T-cell (primary cell): ENCODE results near the gene SSBP4. TPM values are rescaled to one million over a fixed set of nuclear protein-coding genes. Genes with fewer than 3 reads are reported as not detected.

Experiments
- ATAC-seq, 4 experiments: fragments of 200-7000 bp in 3 of 4; fragments of 150-1000 bp in 1 of 4; cut with Tn5 transposase; replicated peaks in 1 of 4; 1 replicate in 3 of 4; 2 replicates in 1 of 4; pipeline ENCODE4 v1.10.0; 2021; ENCODE audit warnings: moderate library complexity in 3 of 4, mild to moderate bottlenecking in 2 of 4, moderate number of reproducible peaks in 1 of 4
- CTCF ChIA-PET, 2 donors: fragments of 300-600 bp; sonication (Branson Sonifier 250); formaldehyde crosslinking; loops; one replicate each; lab custom pipeline; 2022; ENCODE audit warnings: antibody characterized with exemption in 2 of 2; lab: Charles Lee
- POLR2A ChIA-PET, 2 donors: fragments of 300-600 bp; sonication (Branson Sonifier 250); formaldehyde crosslinking; loops; one replicate each; lab custom pipeline; 2022; ENCODE audit warnings: antibody characterized with exemption in 2 of 2; lab: Charles Lee
- DNase-seq, 35 experiments: peaks; one replicate each; pipeline versions ENCODE4 v3.0.0 to v3.0.0-alpha.2; 2013 to 2023
- H3K27ac ChIP-seq: one replicate; pipeline ENCODE4 v1.5.1; 2013; ENCODE audit warnings: low read length
- H3K27me3 ChIP-seq, 2 experiments: replicated peaks in 1 of 2; 1 replicate in 1 of 2; 2 replicates in 1 of 2; pipeline versions ENCODE4 v1.6.1 to v1.7.0; 2013; ENCODE audit warnings: low read length in 1 of 2, mixed read lengths in 1 of 2; ENCODE audit not compliant: control insufficient read depth in 2 of 2, insufficient read depth in 2 of 2; ENCODE audit errors: extremely low read depth in 1 of 2
- H3K36me3 ChIP-seq, 2 donors: 1 replicate in 1 of 2; 2 replicates in 1 of 2; pipeline versions ENCODE4 v1.6.1 to v1.7.0; 2013; ENCODE audit warnings: low read length in 1 of 2; ENCODE audit not compliant: control insufficient read depth in 2 of 2, insufficient read depth in 1 of 2; ENCODE audit errors: extremely low read depth in 1 of 2
- H3K4me1 ChIP-seq, 2 experiments: 1 replicate in 1 of 2; 2 replicates in 1 of 2; pipeline versions ENCODE4 v1.6.1 to v1.7.0; 2013; ENCODE audit warnings: low read length in 2 of 2, mixed read lengths in 1 of 2; ENCODE audit not compliant: insufficient read depth in 2 of 2, control insufficient read depth in 1 of 2; ENCODE audit errors: extremely low read depth in 1 of 2
- H3K4me3 ChIP-seq, 2 donors: 1 replicate in 1 of 2; 2 replicates in 1 of 2; pipeline versions ENCODE4 v1.5.1 to v1.7.0; 2013; ENCODE audit warnings: mild to moderate bottlenecking in 2 of 2, low read length in 1 of 2, moderate library complexity in 1 of 2; ENCODE audit not compliant: control insufficient read depth in 1 of 2; ENCODE audit errors: extremely low read depth in 1 of 2
- H3K9me3 ChIP-seq: 2 replicates; pipeline ENCODE4 v1.7.0; 2013
- H3K27ac Mint-ChIP-seq, 2 donors: one replicate each; pipeline ENCODE4 v1.8.0; 2020 to 2021; ENCODE audit warnings: mild to moderate bottlenecking in 2 of 2, mixed read lengths in 2 of 2
- H3K27me3 Mint-ChIP-seq, 2 donors: one replicate each; pipeline ENCODE4 v1.8.0; 2021 to 2022; ENCODE audit warnings: mixed read lengths in 2 of 2
- H3K36me3 Mint-ChIP-seq: one replicate; pipeline ENCODE4 v1.8.0; 2021; ENCODE audit warnings: mixed read lengths
- H3K4me1 Mint-ChIP-seq, 3 donors: one replicate each; pipeline ENCODE4 v1.8.0; 2020 to 2022; ENCODE audit warnings: mixed read lengths in 3 of 3, mild to moderate bottlenecking in 1 of 3
- H3K4me3 Mint-ChIP-seq, 3 donors: one replicate each; pipeline ENCODE4 v1.8.0; 2020 to 2022; ENCODE audit warnings: mild to moderate bottlenecking in 3 of 3, mixed read lengths in 3 of 3, moderate library complexity in 3 of 3
- H3K9me3 Mint-ChIP-seq, 3 donors: one replicate each; pipeline ENCODE4 v1.8.0; 2020 to 2022; ENCODE audit warnings: mixed read lengths in 3 of 3
- WGBS: methylation state at CpG from one replicate; pipeline ENCODE4 v1.1.5; 2013; ENCODE audit warnings: missing lambda C conversion rate; ENCODE audit not compliant: insufficient coverage; 5-methylcytosine and 5-hydroxymethylcytosine counted together
- total RNA-seq, 35 experiments: library from RNA in 6 of 35; stranded (reverse) in 6 of 35; fragments of 120-200 nt in 1 of 35; gene quantifications; one replicate each; pipeline versions ENCODE4 v1.2.1 to v1.2.4 and lab custom pipeline; 2013 to 2026

SSBP4 gene
- total RNA-seq, 5 donors from 2014 or later (not counting 1 experiment from before 2014, with no cell fraction given), result 71.3 to 127 (median 102) TPM

GRCh38 chr19:18433735-18434398 lies 14.7 kb downstream of the SSBP4 start:
- peaks cover 13 to 81% of the 10 kb centered on the region in 2 experiments for H3K4me1 ChIP-seq
- H3K27me3 ChIP-seq, result no peaks in the 10 kb centered on the region
- H3K36me3 ChIP-seq, result peaks cover 0 to 15% of the 10 kb centered on the region in 2 donors
- ChIA-PET CTCF (no interaction called here), POLR2A (no interaction called here)
- Mint-ChIP-seq H3K4me3 (peak overlapping the region; percentile 64 to 78 (median 66)), H3K36me3 (no peaks in the 10 kb centered on the region), H3K4me1 (peaks cover 17 to 36% (median 23%) of the 10 kb centered on the region in 3 donors), H3K9me3 (no peaks in the 10 kb centered on the region), H3K27ac (no peak overlapping the region), H3K27me3 (no peaks in the 10 kb centered on the region)
- 56% methylated on average over 46 of the region's 60 CpGs for WGBS
- H3K4me3 ChIP-seq, result no peak overlapping the region
- DNase-seq, result no peak
- H3K9me3 ChIP-seq, result no peaks in the 10 kb centered on the region
- no peak overlapping the region for H3K27ac ChIP-seq
- no peak for ATAC-seq

DNA sequence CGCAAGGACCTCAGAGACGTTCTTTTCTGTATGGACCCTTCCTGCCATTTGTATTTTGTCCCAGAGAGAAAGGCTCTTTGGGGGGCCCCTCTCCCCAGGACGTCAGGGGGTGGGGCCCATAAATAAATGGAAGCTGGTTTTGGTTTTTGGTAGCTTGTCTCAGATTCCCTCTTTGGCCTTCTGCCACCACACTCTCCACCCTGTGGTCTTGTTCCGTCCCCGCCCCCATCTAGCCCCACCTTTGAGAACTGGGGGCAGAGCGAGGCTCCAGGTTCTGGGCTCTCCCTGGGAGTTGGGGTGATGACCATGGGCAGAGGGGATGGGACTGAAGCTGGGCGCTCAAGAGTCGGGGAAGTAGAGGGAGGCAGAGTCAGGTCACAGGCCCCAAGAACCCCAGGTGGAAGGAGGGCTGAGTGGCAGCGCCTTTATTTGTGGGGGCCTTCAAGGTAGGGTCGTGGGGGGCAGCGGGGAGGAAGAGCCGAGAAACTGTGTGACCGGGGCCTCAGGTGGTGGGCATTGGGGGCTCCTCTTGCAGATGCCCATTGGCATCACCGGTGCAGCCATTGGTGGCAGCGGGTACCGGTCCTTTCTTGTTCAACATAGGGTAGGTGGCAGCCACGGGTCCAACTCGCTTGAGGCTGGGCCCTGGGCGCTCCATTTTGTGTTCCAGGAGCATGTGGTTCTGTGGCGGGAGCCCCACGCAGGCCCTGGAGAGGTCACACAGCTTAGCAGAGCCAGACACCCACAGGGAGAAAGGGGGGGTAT lies 15.4 kb downstream of the SSBP4 start:
- no peak for ATAC-seq
- H3K4me3 Mint-ChIP-seq, result peak overlapping the region; percentile 64 to 78 (median 66)
- POLR2A ChIA-PET, result no interaction called here
- H3K9me3 ChIP-seq, result no peaks in the 10 kb centered on the region
- peaks cover 13 to 78% of the 10 kb centered on the region in 2 experiments for H3K4me1 ChIP-seq
- H3K27ac Mint-ChIP-seq, result peak overlapping the region in 1 of 2 donors; percentile 34
- H3K36me3 ChIP-seq, result peaks cover 0 to 15% of the 10 kb centered on the region in 2 donors
- WGBS, result 94% methylated on average over 13 of the region's 21 CpGs
- H3K4me3 ChIP-seq, result no peak overlapping the region
- H3K27me3 ChIP-seq, result no peaks in the 10 kb centered on the region
- no peaks in the 10 kb centered on the region for H3K27me3 Mint-ChIP-seq
- H3K9me3 Mint-ChIP-seq, result no peaks in the 10 kb centered on the region
- H3K27ac ChIP-seq, result no peak overlapping the region
- peaks cover 17 to 40% (median 22%) of the 10 kb centered on the region in 3 donors for H3K4me1 Mint-ChIP-seq
- CTCF ChIA-PET, result no interaction called here
- DNase-seq, result no peak
- H3K36me3 Mint-ChIP-seq, result no peaks in the 10 kb centered on the region

GRCh38 chr19:18435178-18435841 lies 16.1 kb downstream of the SSBP4 start:
- ATAC-seq, result no peak
- Histone ChIP-seq H3K4me1 (peaks cover 7 to 72% of the 10 kb centered on the region in 2 experiments), H3K27me3 (no peaks in the 10 kb centered on the region), H3K9me3 (no peaks in the 10 kb centered on the region), H3K36me3 (peaks cover 0 to 15% of the 10 kb centered on the region in 2 donors), H3K4me3 (no peak overlapping the region), H3K27ac (no peak overlapping the region)
- peaks cover 19 to 38% (median 20%) of the 10 kb centered on the region in 3 donors for H3K4me1 Mint-ChIP-seq
- H3K4me3 Mint-ChIP-seq, result peak overlapping the region in 1 of 3 donors; percentile 78
- DNase-seq, result no peak
- no peaks in the 10 kb centered on the region for H3K27me3 Mint-ChIP-seq
- no peak overlapping the region for H3K27ac Mint-ChIP-seq
- no peaks in the 10 kb centered on the region for H3K36me3 Mint-ChIP-seq
- H3K9me3 Mint-ChIP-seq, result no peaks in the 10 kb centered on the region
- ChIA-PET POLR2A (no interaction called here), CTCF (no interaction called here)
- 95% methylated on average over 47 of the region's 49 CpGs for WGBS

- ChIA-PET POLR2A (no interaction called here), CTCF (no interaction called here)
- Mint-ChIP-seq H3K9me3 (no peaks in the 10 kb centered on the region), H3K4me3 (peak overlapping the region; percentile 66 to 74 (median 66)), H3K27ac (peak overlapping the region in 1 of 2 donors; percentile 39), H3K4me1 (peaks cover 24 to 41% (median 27%) of the 10 kb centered on the region in 3 donors), H3K27me3 (no peaks in the 10 kb centered on the region), H3K36me3 (no peaks in the 10 kb centered on the region)
- Histone ChIP-seq H3K27ac (no peak overlapping the region), H3K9me3 (no peaks in the 10 kb centered on the region), H3K27me3 (no peaks in the 10 kb centered on the region), H3K4me1 (peaks cover 2 to 68% of the 10 kb centered on the region in 2 experiments), H3K36me3 (peaks cover 0 to 9% of the 10 kb centered on the region in 2 donors), H3K4me3 (no peak overlapping the region)
- ATAC-seq, result no peak
- whole genome bisulfite sequencing, result 90% methylated on average over 46 of the region's 46 CpGs
- no peak for DNase-seq
Observed at GRCh38 chr19:18435842-18436670, 16.9 kb downstream of the SSBP4 start.

- CTCF ChIA-PET, result interaction anchor here in 1 of 2 donors (0.5 to 0.6 kb wide), 2 partner anchors 15 to 133 kb away, joined by 3 to 7 read pairs; no protein-coding TSS in a partner anchor
- H3K9me3 ChIP-seq, result no peaks in the 10 kb centered on the region
- POLR2A ChIA-PET, result no interaction called here
- Mint-ChIP-seq H3K27me3 (no peaks in the 10 kb centered on the region), H3K4me3 (peak overlapping the region; percentile 74 to 79 (median 78)), H3K27ac (peak overlapping the region; percentile 16 to 36), H3K9me3 (no peaks in the 10 kb centered on the region), H3K36me3 (no peaks in the 10 kb centered on the region), H3K4me1 (peaks cover 30 to 46% (median 34%) of the 10 kb centered on the region in 3 donors)
- H3K4me3 ChIP-seq, result peak overlapping the region; percentile 49 to 69
- peak; percentile 61 to 88 (median 75) for DNase-seq
- 32% methylated on average over 57 of the region's 67 CpGs for WGBS
- ATAC-seq, result peak; percentile 71 to 76 (median 74)
- peaks cover 0 to 5% of the 10 kb centered on the region in 2 donors for H3K36me3 ChIP-seq
- no peak overlapping the region for H3K27ac ChIP-seq
- H3K27me3 ChIP-seq, result no peaks in the 10 kb centered on the region
- peaks cover 2 to 68% of the 10 kb centered on the region in 2 experiments for H3K4me1 ChIP-seq
Observed at GRCh38 chr19:18436671-18437490, 17.7 kb downstream of the SSBP4 start.
